ENCODE data around the gene UFSP2. TPM values are rescaled to one million over a fixed set of nuclear protein-coding genes. Genes with fewer than 3 reads are reported as not detected.
A peak's percentile ranks its signal among the peaks of the same experiment; 100 is the strongest.

Gene UFSP2
- total RNA-seq, 2 donors from 2014 or later: 35.1 to 44.7 TPM

GRCh38 chr4:185435466-185435865, 9.7 kb upstream of the UFSP2 start:
- Histone ChIP-seq H3K4me1 (ENCODE audit: control insufficient read depth in 1 of 2, low read depth in 2 of 2) (no peaks in the 10 kb centered on the region), H3K27me3 (replicated peaks; ENCODE audit: insufficient read depth) (no peaks in the 10 kb centered on the region), H3K4me3 (no peak overlapping the region), H3K9me3 (no peaks in the 10 kb centered on the region), H3K36me3 (no peaks in the 10 kb centered on the region), H3K27ac (no peak overlapping the region)
- DNase-seq (ENCODE audit: low spot score) (no peak), ATAC-seq (ENCODE audit: insufficient number of reproducible peaks, low FRiP score, low read depth) (no peak)
- TF ChIP-seq CTCF (IDR thresholded peaks at IDR 0.05): no peak

- Histone ChIP-seq H3K36me3 (no peaks in the 10 kb centered on the region), H3K4me3 (no peak overlapping the region), H3K27me3 (replicated peaks; ENCODE audit: insufficient read depth) (no peaks in the 10 kb centered on the region), H3K27ac (no peak overlapping the region), H3K9me3 (no peaks in the 10 kb centered on the region), H3K4me1 (ENCODE audit: control insufficient read depth in 1 of 2, low read depth in 2 of 2) (peaks cover 0 to 7% of the 10 kb centered on the region in 2 donors)
- no peak for TF ChIP-seq CTCF (IDR thresholded peaks at IDR 0.05)
- no peak for DNase-seq (ENCODE audit: low spot score)
- ATAC-seq (ENCODE audit: insufficient number of reproducible peaks, low FRiP score, low read depth): no peak
These were observed 3.9 kb upstream of the UFSP2 start for GRCh38 chr4:185429660-185430059.

- no peaks in the 10 kb centered on the region for H3K36me3 ChIP-seq
- no peak for ATAC-seq (ENCODE audit: insufficient number of reproducible peaks, low FRiP score, low read depth)
These were observed 1.4 kb upstream of the UFSP2 start for GRCh38 chr4:185426960-185427688.

GRCh38 chr4:185424905-185425646, 688 bp downstream of the UFSP2 start:
- peak overlapping the region; percentile 90 to 91 for H3K27ac ChIP-seq
- no peaks in the 10 kb centered on the region for H3K27me3 ChIP-seq (replicated peaks; ENCODE audit: insufficient read depth)
- DNase-seq (ENCODE audit: low spot score) (no peak), ATAC-seq (ENCODE audit: insufficient number of reproducible peaks, low FRiP score, low read depth) (peak; percentile 18)
- H3K4me3 ChIP-seq: peak overlapping the region; percentile 79
- H3K4me1 ChIP-seq (ENCODE audit: control insufficient read depth in 1 of 2, low read depth in 2 of 2): peaks cover 22 to 46% of the 10 kb centered on the region in 2 donors
- no peaks in the 10 kb centered on the region for H3K9me3 ChIP-seq
- TF ChIP-seq CTCF (IDR thresholded peaks at IDR 0.05): no peak
- no peaks in the 10 kb centered on the region for H3K36me3 ChIP-seq

More at GRCh38 chr4:185426960-185427688, 1.4 kb upstream of the UFSP2 start:
- no peaks in the 10 kb centered on the region for H3K9me3 ChIP-seq
- no peaks in the 10 kb centered on the region for H3K27me3 ChIP-seq (replicated peaks; ENCODE audit: insufficient read depth)
- no peak overlapping the region for H3K27ac ChIP-seq
- no peak for TF ChIP-seq CTCF (IDR thresholded peaks at IDR 0.05)
- peaks cover 14 to 30% of the 10 kb centered on the region in 2 donors for H3K4me1 ChIP-seq (ENCODE audit: control insufficient read depth in 1 of 2, low read depth in 2 of 2)
- DNase-seq (ENCODE audit: low spot score): no peak
- H3K4me3 ChIP-seq: no peak overlapping the region

GRCh38 chr4:185421366-185422124, 4.2 kb downstream of the UFSP2 start:
- H3K27ac ChIP-seq: no peak overlapping the region
- no peak for TF ChIP-seq CTCF (IDR thresholded peaks at IDR 0.05)
- H3K9me3 ChIP-seq: no peaks in the 10 kb centered on the region

More at GRCh38 chr4:185421366-185422124, 4.2 kb downstream of the UFSP2 start:
- DNase-seq (ENCODE audit: low spot score) (no peak), ATAC-seq (ENCODE audit: insufficient number of reproducible peaks, low FRiP score, low read depth) (no peak)
- Histone ChIP-seq H3K36me3 (peaks cover 10% of the 10 kb centered on the region), H3K4me3 (no peak overlapping the region), H3K27me3 (replicated peaks; ENCODE audit: insufficient read depth) (no peaks in the 10 kb centered on the region), H3K4me1 (ENCODE audit: control insufficient read depth in 1 of 2, low read depth in 2 of 2) (peaks cover 22 to 45% of the 10 kb centered on the region in 2 donors)

All from thoracic aorta (tissue), 2 donors.